K562 (cell line): ENCODE measurements around the gene EXTL1. TPM values are rescaled to one million over a fixed set of nuclear protein-coding genes. Genes with fewer than 3 reads are reported as not detected.

Experiments used
- ATAC-seq: fragments of 200-7000 bp; cut with Tn5 transposase; 3 replicates; pipeline ENCODE4 v1.9.1; 2020; ENCODE audit warnings: moderate library complexity
- BruUV-seq: library from RNA; stranded (reverse); fragments of 400-500 nt; replicated peaks from 2 replicates; lab custom pipeline; 2021; lab: Mats Ljungman, UMichigan
- CTCF ChIA-PET: fragments of 300-600 bp; formaldehyde crosslinking; extraction: SDS; loops from one replicate; lab custom pipeline; 2021; ENCODE audit warnings: low intra/inter-chr PET ratio; lab: Yijun Ruan, JAX
- POLR2A ChIA-PET: fragments of 300-600, 350-650 bp; sonication (Branson Sonifier 250); formaldehyde crosslinking; extraction: SDS; loops from one replicate; lab custom pipeline; 2021; ENCODE audit warnings: antibody characterized with exemption, inconsistent platforms; lab: Yijun Ruan, JAX
- DNase-seq, 4 experiments: peaks; one replicate each; pipeline versions ENCODE4 v3.0.0 to v3.0.0-alpha.2; 2011 to 2018; ENCODE audit warnings: low spot score in 3 of 4, mixed read lengths in 3 of 4; ENCODE audit errors: extremely low read depth in 1 of 4
- FAIRE-seq: peaks from 2 replicates; lab custom pipeline; 2011; peaks lifted over from hg19 to GRCh38; lab: Jason Lieb, UNC
- H2AFZ ChIP-seq: 2 replicates; pipeline ENCODE4 v1.6.0; 2011; ENCODE audit warnings: low read depth, low read length, control low read depth, inconsistent platforms
- H3K27ac ChIP-seq: fragments of 200-600 bp; 3 replicates; pipeline ENCODE4 v1.8.0; 2011; ENCODE audit warnings: low read depth, mild to moderate bottlenecking, control low read depth, inconsistent platforms, low read length, moderate library complexity, mixed read lengths; ENCODE audit errors: extremely low read depth
- H3K27me3 ChIP-seq, 2 experiments: fragments of 300-600 bp in 1 of 2; 2 replicates in 1 of 2; 3 replicates in 1 of 2; pipeline versions ENCODE4 v1.6.0 to v1.8.0; 2011; ENCODE audit warnings: inconsistent platforms in 2 of 2, low read length in 2 of 2, mild to moderate bottlenecking in 1 of 2, mixed read lengths in 1 of 2, moderate library complexity in 1 of 2; ENCODE audit not compliant: control insufficient read depth in 2 of 2, insufficient read depth in 2 of 2
- H3K36me3 ChIP-seq: fragments of 300-600 bp; 3 replicates; pipeline ENCODE4 v1.8.0; 2011; ENCODE audit warnings: mild to moderate bottlenecking, low read length, inconsistent platforms; ENCODE audit not compliant: control insufficient read depth, insufficient read depth
- H3K4me1 ChIP-seq, 2 experiments: fragments of 200-600 bp in 1 of 2; replicated peaks in 1 of 2; 2 replicates in 1 of 2; 3 replicates in 1 of 2; pipeline versions ENCODE4 v1.5.1 to v1.8.0; 2011; ENCODE audit warnings: inconsistent platforms in 2 of 2, low read length in 2 of 2, mild to moderate bottlenecking in 1 of 2, mixed read lengths in 1 of 2, moderate library complexity in 1 of 2; ENCODE audit not compliant: control insufficient read depth in 2 of 2, insufficient read depth in 2 of 2
- H3K4me2 ChIP-seq: 2 replicates; pipeline ENCODE4 v1.6.1; 2011; ENCODE audit warnings: low read length, control low read depth, inconsistent platforms, mixed read lengths; ENCODE audit not compliant: insufficient read depth
- H3K4me3 ChIP-seq: fragments of 200-600 bp; sonication (generic), shearing (Covaris generic); 2 replicates; pipeline ENCODE4 v1.5.1; 2016; ENCODE audit warnings: control low read depth, inconsistent platforms
- H3K79me2 ChIP-seq: fragments of 200-600 bp; 3 replicates; pipeline ENCODE4 v1.8.0; 2011; ENCODE audit warnings: low read length, inconsistent platforms; ENCODE audit not compliant: control insufficient read depth, insufficient read depth
- H3K9ac ChIP-seq, 2 experiments: 2 replicates each; pipeline versions ENCODE4 v1.6.0 to v1.6.1; 2011; ENCODE audit warnings: low read depth in 2 of 2, low read length in 2 of 2, control low read depth in 1 of 2, inconsistent platforms in 1 of 2, mild to moderate bottlenecking in 1 of 2, mixed read lengths in 1 of 2; ENCODE audit not compliant: insufficient read depth in 1 of 2
- H3K9me1 ChIP-seq: one replicate; pipeline ENCODE4 v1.6.0; 2011; ENCODE audit warnings: inconsistent platforms, mild to moderate bottlenecking, low read length, moderate library complexity; ENCODE audit not compliant: control insufficient read depth, insufficient read depth
- H3K9me3 ChIP-seq: replicated peaks from 2 replicates; pipeline ENCODE4 v1.5.1; 2011; ENCODE audit warnings: low read depth, low read length, inconsistent platforms; ENCODE audit not compliant: control insufficient read depth, insufficient read depth
- H4K20me1 ChIP-seq: replicated peaks from 2 replicates; pipeline ENCODE4 v1.6.1; 2011; ENCODE audit warnings: low read length, inconsistent platforms, mixed read lengths; ENCODE audit not compliant: control insufficient read depth, insufficient read depth
- ADNP ChIP-seq: fragments of 200-800 bp; sonication (Bioruptor generic); IDR thresholded peaks from 2 replicates; pipeline ENCODE4 v1.6.1; 2016; ENCODE audit warnings: missing genetic modification characterization, missing compliant biosample characterization
- AFF4 ChIP-seq: sonication (generic); formaldehyde crosslinking; IDR thresholded peaks from 2 replicates; pipeline ENCODE4 v1.8.0; 2023; ENCODE audit warnings: mild to moderate bottlenecking, missing genetic modification reagents
- ATF1 ChIP-seq, 2 experiments: fragments of 450-650 bp in 1 of 2; IDR thresholded peaks; 2 replicates each; pipeline ENCODE4 v1.6.1; 2016; ENCODE audit warnings: missing compliant biosample characterization in 1 of 2, missing genetic modification characterization in 1 of 2
- BCOR ChIP-seq: fragments of 450-650 bp; IDR thresholded peaks from 2 replicates; pipeline ENCODE4 v1.6.1; 2016
- CAMTA2 ChIP-seq: fragments of 250-450 bp; sonication (Bioruptor Pico); conservative IDR thresholded peaks from 2 replicates; pipeline ENCODE4 v1.5.1; 2022
- CHD2 ChIP-seq: IDR thresholded peaks from 2 replicates; pipeline ENCODE4 v1.6.1; 2011; ENCODE audit warnings: low read depth, low read length
- EGR1 ChIP-seq: fragments of 450-650 bp; conservative IDR thresholded peaks from 2 replicates; pipeline ENCODE4 v1.6.1; 2017; ENCODE audit warnings: mild to moderate bottlenecking
- FOS ChIP-seq: IDR thresholded peaks from 3 replicates; pipeline ENCODE4 v1.6.1; 2011; ENCODE audit not compliant: insufficient read length; ENCODE audit errors: extremely low read depth
- FOXM1 ChIP-seq, 2 experiments: fragments of 450-650 bp in 1 of 2; sonication (generic) in 1 of 2; formaldehyde crosslinking in 1 of 2; IDR thresholded peaks; 2 replicates each; pipeline versions ENCODE4 v1.6.1 to v1.9.0; 2017 to 2022; ENCODE audit warnings: low read depth in 2 of 2, mild to moderate bottlenecking in 2 of 2, missing genetic modification reagents in 1 of 2, moderate library complexity in 1 of 2
- FUS ChIP-seq: fragments of 200-400 bp; formaldehyde crosslinking; optimal IDR thresholded peaks from 2 replicates; pipeline ENCODE3; 2017; ENCODE audit warnings: low read depth, low read length
- HNRNPH1 ChIP-seq: fragments of 200-400 bp; formaldehyde crosslinking; optimal IDR thresholded peaks from 2 replicates; pipeline ENCODE3; 2017; ENCODE audit warnings: low read depth, mild to moderate bottlenecking, low read length, moderate library complexity
- HOXB6 ChIP-seq: fragments of 250-450 bp; sonication (Bioruptor Pico); IDR thresholded peaks from 2 replicates; pipeline ENCODE4 v1.5.1; 2022; ENCODE audit warnings: mild to moderate bottlenecking, borderline replicate concordance
- MEF2A ChIP-seq: IDR thresholded peaks from 2 replicates; pipeline ENCODE4 v1.6.1; 2011; ENCODE audit warnings: low read depth, mild to moderate bottlenecking, low read length, moderate library complexity; ENCODE audit not compliant: control insufficient read depth
- PTBP1 ChIP-seq: fragments of 200-400 bp; formaldehyde crosslinking; IDR thresholded peaks from 2 replicates; pipeline ENCODE4 v1.6.1; 2017; ENCODE audit warnings: low read depth, low read length
- RBM25 ChIP-seq: fragments of 200-400 bp; formaldehyde crosslinking; IDR thresholded peaks from 2 replicates; pipeline ENCODE4 v1.6.1; 2018; ENCODE audit warnings: low read length, low read depth, moderate library complexity; ENCODE audit not compliant: severe bottlenecking
- RCOR1 ChIP-seq, 2 experiments: IDR thresholded peaks; 2 replicates each; pipeline ENCODE4 v1.6.1; 2012; ENCODE audit warnings: low read depth in 2 of 2, low read length in 2 of 2, borderline replicate concordance in 1 of 2, improper control_type of control experiment in 1 of 2
- ZFP36 ChIP-seq: fragments of 150-350 bp; IDR thresholded peaks from 2 replicates; pipeline ENCODE4 v1.6.1; 2018; ENCODE audit warnings: low read length, low read depth; ENCODE audit not compliant: partially characterized antibody
- WGBS: fragments of 100-300 bp; shearing (Covaris generic); methylation state at CpG from one replicate; pipeline ENCODE4 v1.1.6; 2016; ENCODE audit warnings: low coverage, mixed read lengths; ENCODE audit not compliant: insufficient coverage; ENCODE audit errors: missing lambda C conversion rate; 5-methylcytosine and 5-hydroxymethylcytosine counted together
- in situ Hi-C: fragments of 300-500 bp; cut with MboI; formaldehyde crosslinking; loops from 4 replicates; pipeline ENCODE4 v1.15.0; 2018; ENCODE audit warnings: inconsistent platforms, mixed read lengths
- intact Hi-C: fragments of 100-400 bp; cut with micrococcal nuclease; formaldehyde crosslinking; loops from 2 replicates; pipeline ENCODE4 v1.14.2; 2022
- polyA plus RNA-seq, 8 experiments: library from polyadenylated mRNA; depleted of rRNA in 4 of 8; stranded (reverse) in 5 of 8; unstranded in 3 of 8; fragments of >200 nt; fragmentation: Nextera tagmentation in 2 of 8; fragmentation: Illumina TruSeq in 1 of 8; extraction: Ambion mirVana in 2 of 8; extraction: Trizol in 1 of 8; gene quantifications; 2 replicates each; pipeline versions ENCODE4 v1.2.1 to v1.2.3, GENCODE V29; 2011 to 2014; ENCODE audit warnings: inconsistent platforms in 1 of 8, missing spikeins in 1 of 8
- total RNA-seq, 7 experiments: library from RNA; depleted of rRNA in 6 of 7; stranded (reverse); fragments of >200 nt in 6 of 7; fragmentation: Illumina TruSeq in 2 of 7; extraction: Trizol in 2 of 7; gene quantifications; 2 replicates each; pipeline versions ENCODE4 v1.2.1 to v1.2.3, GENCODE V29; 2011 to 2021; ENCODE audit warnings: low replicate concordance in 1 of 7

The EXTL1 gene
- total and polyA plus RNA-seq, 9 of the 15 experiments (the other 6 are each of a cell fraction or from before 2014, with no cell fraction given), result 0.04 to 0.23 (median 0.08) TPM; not detected in 3

- TF ChIP-seq CHD2 (no peak), CAMTA2 (no peak), RCOR1 (IDR thresholded peaks at IDR 0.05; ENCODE audit: borderline replicate concordance in 1 of 2, low read depth in 2 of 2, low read length in 2 of 2) (peak in 1 of 2 experiments; percentile 2; a peak in 1 of 4 replicates)
Measured at GRCh38 chr1:26053718-26054560, 32.4 kb downstream of the EXTL1 start (continued).

GRCh38 chr1:26055041-26055440, 33.5 kb downstream of the EXTL1 start:
- no peaks in the 10 kb centered on the region for H3K36me3 ChIP-seq
- DNase-seq (no peak), FAIRE-seq (no peak), ATAC-seq (no peak)
- H3K9ac ChIP-seq, result no peak overlapping the region
- intact Hi-C loops, result no loop called here
- no peak overlapping the region for H3K4me3 ChIP-seq
- in situ Hi-C loops, result no loop called here
- H3K4me1 ChIP-seq, result peaks cover 11 to 18% of the 10 kb centered on the region in 2 experiments; a peak in 4 of 5 replicates
- POLR2A ChIA-PET, result interaction anchor here (3.5 kb wide), 1 partner anchor 11 kb away, joined by 28 read pairs; the partner anchor contains the start of gene TRIM63
- no peaks in the 10 kb centered on the region for H3K79me2 ChIP-seq
- H3K4me2 ChIP-seq, result no peak overlapping the region
- 39% methylated on average over 2 of the region's 2 CpGs for WGBS
- H3K9me3 ChIP-seq, result no peaks in the 10 kb centered on the region
- no TSS peak for BruUV-seq
- no peak overlapping the region for H3K27ac ChIP-seq
- no peaks in the 10 kb centered on the region for H4K20me1 ChIP-seq
- H3K9me1 ChIP-seq, result no peaks in the 10 kb centered on the region
- no peaks in the 10 kb centered on the region for H3K27me3 ChIP-seq
- CTCF ChIA-PET, result interaction anchor here (0.6 kb wide), 1 partner anchor 596 kb away, joined by 3 read pairs; no protein-coding TSS in a partner anchor
- H2AFZ ChIP-seq, result no peak overlapping the region
- no peak for TF ChIP-seq HNRNPH1
- TF ChIP-seq MEF2A, result no peak
- peak; percentile 53; the same call in 1 of the 2 replicates for TF ChIP-seq ADNP (tag)
- TF ChIP-seq FUS, result no peak
- peak; percentile 97 for TF ChIP-seq RBM25
- TF ChIP-seq FOXM1 (IDR thresholded peaks at IDR 0.05; ENCODE audit: low read depth), result no peak
- TF ChIP-seq FOXM1 (CRISPR knock-in tag; IDR thresholded peaks at IDR 0.05; ENCODE audit: low read depth), result no peak
- TF ChIP-seq PTBP1, result no peak
- no peak for TF ChIP-seq FOS
- no peak for TF ChIP-seq ATF1 (CRISPR knock-in tag; IDR thresholded peaks at IDR 0.05)
- no peak for TF ChIP-seq ATF1 (tag; IDR thresholded peaks at IDR 0.05)
- no peak for TF ChIP-seq HOXB6 (CRISPR knock-in tag)
- no peak for TF ChIP-seq AFF4
- TF ChIP-seq ZFP36, result peak; percentile 85
- no peak for TF ChIP-seq EGR1
- peak; percentile 86 for TF ChIP-seq BCOR
